Activated B cell treated with CpG ODN at 0.5 μM for 24 hours (primary cell): ENCODE results near the gene NWD2. TPM values are rescaled to one million over a fixed set of nuclear protein-coding genes. Genes with fewer than 3 reads are reported as not detected.

Experiments used
- ATAC-seq: fragments of 200-7000 bp; cut with Tn5 transposase; one replicate; pipeline ENCODE4 v1.10.0; 2021; ENCODE audit warnings: low read depth, mild to moderate bottlenecking, moderate library complexity
- CTCF ChIA-PET: fragments of 350-600 bp; sonication (Branson Sonifier 250); formaldehyde crosslinking; loops from one replicate; lab custom pipeline; 2021; ENCODE audit warnings: antibody characterized with exemption; lab: Charles Lee
- POLR2A ChIA-PET: fragments of 350-600 bp; sonication (Branson Sonifier 250); formaldehyde crosslinking; loops from one replicate; lab custom pipeline; 2021; ENCODE audit warnings: antibody characterized with exemption; lab: Charles Lee
- DNase-seq: peaks from one replicate; pipeline ENCODE4 v3.0.0; 2022
- H3K27ac Mint-ChIP-seq: one replicate; pipeline ENCODE4 v1.8.0; 2020; ENCODE audit warnings: mixed read lengths
- H3K27me3 Mint-ChIP-seq: one replicate; pipeline ENCODE4 v1.8.0; 2021; ENCODE audit warnings: mixed read lengths
- H3K36me3 Mint-ChIP-seq: one replicate; pipeline ENCODE4 v1.8.0; 2021; ENCODE audit warnings: low read depth, mixed read lengths
- H3K4me1 Mint-ChIP-seq: one replicate; pipeline ENCODE4 v1.8.0; 2021; ENCODE audit warnings: mixed read lengths
- H3K4me3 Mint-ChIP-seq: one replicate; pipeline ENCODE4 v1.8.0; 2020; ENCODE audit warnings: mild to moderate bottlenecking, mixed read lengths
- H3K9me3 Mint-ChIP-seq: one replicate; pipeline ENCODE4 v1.8.0; 2020; ENCODE audit warnings: mixed read lengths
- intact Hi-C: fragments of 100-400 bp; cut with micrococcal nuclease; formaldehyde crosslinking; loops from one replicate; pipeline ENCODE4 v1.15.1; 2024
- total RNA-seq: library from RNA; stranded (reverse); gene quantifications from 2 replicates; pipeline ENCODE4 v1.2.3, GENCODE V29; 2022
- TF ChIP-seq, protein P1 (sequence below): fragments of 200-600 bp; IDR thresholded peaks from one replicate; pipeline ENCODE4 v1.8.0; 2022; ENCODE audit warnings: antibody characterized with exemption, mild to moderate bottlenecking

Gene NWD2
- total RNA-seq, 1 donor from 2014 or later, result not detected

DNA sequence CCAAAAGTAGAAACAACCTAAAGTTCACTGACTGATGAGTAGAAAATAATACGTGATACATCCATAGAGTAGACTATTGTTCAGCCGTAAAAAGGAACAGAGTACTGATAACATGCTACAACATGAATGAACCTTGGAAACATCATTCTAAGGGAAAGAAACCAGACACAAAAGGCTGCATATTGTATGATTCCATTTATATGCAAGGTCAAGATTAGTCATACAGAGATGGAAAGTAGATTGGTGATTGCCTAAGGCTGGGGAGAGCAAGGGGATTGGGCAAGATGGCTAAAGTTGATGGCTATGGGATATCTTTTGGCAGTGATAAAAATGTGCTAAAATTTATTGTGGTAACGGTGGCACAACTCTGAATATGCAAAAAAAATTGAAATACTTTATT lies 232.6 kb downstream of the NWD2 start:
- Mint-ChIP-seq H3K36me3 (no peaks in the 10 kb centered on the region), H3K9me3 (peaks cover 3% of the 10 kb centered on the region), H3K4me1 (peaks cover 2% of the 10 kb centered on the region), H3K27ac (no peak overlapping the region), H3K27me3 (peaks cover 15% of the 10 kb centered on the region), H3K4me3 (no peak overlapping the region)
- ATAC-seq, result no peak
- intact Hi-C loops, result no loop called here
- CTCF ChIA-PET, result no interaction called here
- POLR2A ChIA-PET, result no interaction called here
- DNase-seq, result no peak
- TF ChIP-seq, protein P1, sequence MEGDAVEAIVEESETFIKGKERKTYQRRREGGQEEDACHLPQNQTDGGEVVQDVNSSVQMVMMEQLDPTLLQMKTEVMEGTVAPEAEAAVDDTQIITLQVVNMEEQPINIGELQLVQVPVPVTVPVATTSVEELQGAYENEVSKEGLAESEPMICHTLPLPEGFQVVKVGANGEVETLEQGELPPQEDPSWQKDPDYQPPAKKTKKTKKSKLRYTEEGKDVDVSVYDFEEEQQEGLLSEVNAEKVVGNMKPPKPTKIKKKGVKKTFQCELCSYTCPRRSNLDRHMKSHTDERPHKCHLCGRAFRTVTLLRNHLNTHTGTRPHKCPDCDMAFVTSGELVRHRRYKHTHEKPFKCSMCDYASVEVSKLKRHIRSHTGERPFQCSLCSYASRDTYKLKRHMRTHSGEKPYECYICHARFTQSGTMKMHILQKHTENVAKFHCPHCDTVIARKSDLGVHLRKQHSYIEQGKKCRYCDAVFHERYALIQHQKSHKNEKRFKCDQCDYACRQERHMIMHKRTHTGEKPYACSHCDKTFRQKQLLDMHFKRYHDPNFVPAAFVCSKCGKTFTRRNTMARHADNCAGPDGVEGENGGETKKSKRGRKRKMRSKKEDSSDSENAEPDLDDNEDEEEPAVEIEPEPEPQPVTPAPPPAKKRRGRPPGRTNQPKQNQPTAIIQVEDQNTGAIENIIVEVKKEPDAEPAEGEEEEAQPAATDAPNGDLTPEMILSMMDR, result no peak

DNA sequence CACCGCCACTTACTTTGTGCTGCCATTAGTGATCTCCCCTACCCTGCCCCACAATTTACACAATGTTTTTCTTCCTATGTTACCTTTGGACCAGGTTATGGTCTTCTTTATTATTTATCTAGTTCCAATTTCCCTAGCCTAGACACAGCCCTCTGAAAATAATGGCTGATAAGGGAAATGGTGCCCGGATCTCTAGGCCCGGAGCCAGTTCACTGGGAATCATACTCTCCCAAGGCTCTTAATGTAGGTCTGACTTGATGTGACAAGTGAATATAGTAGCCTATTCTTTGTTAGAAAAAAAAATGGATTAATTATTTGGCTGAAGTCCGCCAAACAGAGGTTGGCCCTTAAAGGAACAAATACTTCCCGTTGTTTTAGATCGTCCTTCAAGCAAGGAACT lies 233.6 kb downstream of the NWD2 start:
- ATAC-seq (no peak), DNase-seq (no peak)
- Mint-ChIP-seq H3K9me3 (peaks cover 7% of the 10 kb centered on the region), H3K36me3 (no peaks in the 10 kb centered on the region), H3K4me3 (no peak overlapping the region), H3K4me1 (peaks cover 2% of the 10 kb centered on the region), H3K27ac (no peak overlapping the region), H3K27me3 (peaks cover 15% of the 10 kb centered on the region)
- ChIA-PET CTCF (no interaction called here), POLR2A (no interaction called here)
- intact Hi-C loops, result no loop called here
- TF ChIP-seq, protein P1, result no peak

DNA sequence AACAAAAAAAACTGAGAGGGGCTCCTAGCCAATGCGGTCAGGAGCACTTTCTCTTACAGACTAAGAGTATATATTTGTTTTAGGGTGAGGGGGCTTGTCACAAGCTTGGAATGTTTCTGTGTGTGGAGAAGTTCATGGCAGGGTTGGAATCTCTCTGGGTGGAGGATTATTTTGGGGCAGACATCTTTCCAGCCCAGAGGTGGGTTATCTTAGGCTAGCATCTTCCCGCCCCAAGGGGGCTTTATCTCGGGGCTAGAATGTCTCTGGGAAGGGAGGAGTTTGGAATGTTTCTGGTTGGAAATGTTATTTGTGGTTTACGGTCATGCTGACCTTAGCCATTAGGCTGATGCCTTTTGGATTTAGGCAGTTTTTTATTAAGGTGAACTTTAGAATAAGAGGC lies 236.0 kb downstream of the NWD2 start:
- ATAC-seq (no peak), DNase-seq (no peak)
- POLR2A ChIA-PET, result no interaction called here
- intact Hi-C loops, result no loop called here
- Mint-ChIP-seq H3K27me3 (peaks cover 11% of the 10 kb centered on the region), H3K27ac (no peak overlapping the region), H3K4me1 (peaks cover 2% of the 10 kb centered on the region), H3K4me3 (no peak overlapping the region), H3K36me3 (no peaks in the 10 kb centered on the region), H3K9me3 (peaks cover 9% of the 10 kb centered on the region)
- TF ChIP-seq, protein P1, result no peak
- CTCF ChIA-PET, result no interaction called here

DNA sequence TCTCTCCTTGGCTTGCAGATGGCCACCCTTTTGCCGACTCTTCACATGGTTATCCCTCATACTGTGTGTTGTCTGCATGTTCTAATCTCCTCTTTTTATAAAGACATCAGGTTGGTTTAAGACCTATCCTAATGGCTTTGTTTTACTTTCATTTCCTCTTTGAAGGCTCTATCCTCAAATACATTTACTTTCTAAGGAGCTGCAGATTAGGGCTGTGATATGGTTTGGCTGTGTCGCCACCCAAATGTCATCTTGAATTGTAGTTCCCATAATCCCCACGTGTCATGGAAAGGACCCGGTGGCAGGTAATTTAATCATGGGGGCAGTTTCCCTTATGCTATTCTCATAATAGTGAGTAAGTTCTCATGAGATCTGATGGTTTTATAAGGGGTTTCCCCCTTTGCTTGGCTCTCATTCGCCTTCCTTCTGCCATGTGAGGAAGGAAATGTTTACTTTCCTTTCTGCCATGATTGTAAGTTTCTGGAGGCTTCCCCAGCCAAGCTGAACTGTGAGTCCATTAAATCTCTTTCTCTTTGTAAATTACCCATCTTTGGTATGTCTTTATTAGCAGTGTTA lies 237.1 kb downstream of the NWD2 start:
- TF ChIP-seq, protein P1, result no peak
- peaks cover 2% of the 10 kb centered on the region for H3K4me1 Mint-ChIP-seq
- intact Hi-C loops, result no loop called here
- H3K9me3 Mint-ChIP-seq, result peaks cover 9% of the 10 kb centered on the region
- ATAC-seq, result no peak
- H3K27me3 Mint-ChIP-seq, result peaks cover 10% of the 10 kb centered on the region
- H3K27ac Mint-ChIP-seq, result no peak overlapping the region
- POLR2A ChIA-PET, result no interaction called here
- H3K4me3 Mint-ChIP-seq, result no peak overlapping the region
- DNase-seq, result no peak
- CTCF ChIA-PET, result no interaction called here
- H3K36me3 Mint-ChIP-seq, result no peaks in the 10 kb centered on the region

DNA sequence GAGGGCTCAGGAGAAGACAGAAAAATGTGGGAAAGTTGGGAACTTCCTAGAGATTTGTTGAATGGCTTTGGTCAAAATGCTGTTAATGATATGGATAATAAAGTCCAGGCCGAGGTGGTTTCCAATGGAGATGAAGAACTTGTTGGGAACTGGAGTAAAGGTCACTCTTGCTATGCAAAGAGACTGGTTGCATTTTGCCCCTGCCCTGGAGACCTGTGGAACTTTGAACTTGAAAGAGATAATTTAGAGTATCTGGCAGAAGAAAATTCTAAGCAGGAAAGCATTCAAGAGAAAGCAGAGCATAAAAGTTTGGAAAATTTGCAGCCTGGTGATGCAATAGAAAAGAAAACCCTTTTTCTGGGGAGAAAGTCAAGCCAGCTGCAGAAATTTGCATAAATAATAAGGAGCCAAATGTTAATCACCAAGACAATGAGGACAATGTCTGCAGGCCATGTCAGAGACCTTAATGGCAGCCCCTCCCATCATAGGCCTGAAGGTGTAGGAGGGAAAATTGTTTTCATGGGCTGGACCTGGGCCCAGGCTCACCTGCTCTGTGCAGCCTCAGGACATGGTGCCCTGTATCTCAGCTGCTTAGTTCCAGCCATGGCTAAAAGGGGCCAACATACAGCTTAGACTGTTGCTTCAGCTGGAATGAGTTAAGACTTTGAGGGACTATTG lies 237.8 kb downstream of the NWD2 start:
- ATAC-seq (no peak), DNase-seq (no peak)
- intact Hi-C loops, result no loop called here
- Mint-ChIP-seq H3K4me3 (no peak overlapping the region), H3K36me3 (no peaks in the 10 kb centered on the region), H3K27me3 (peaks cover 10% of the 10 kb centered on the region), H3K4me1 (peaks cover 2% of the 10 kb centered on the region), H3K9me3 (peaks cover 9% of the 10 kb centered on the region), H3K27ac (no peak overlapping the region)
- ChIA-PET CTCF (no interaction called here), POLR2A (no interaction called here)
- TF ChIP-seq, protein P1, result no peak
